CD4-positive, alpha-beta memory T cell (primary cell): Measurements from ENCODE around the gene CARNS1. TPM values are rescaled to one million over a fixed set of nuclear protein-coding genes. Genes with fewer than 3 reads are reported as not detected.

Experiments
- CTCF ChIA-PET: fragments of 350-600 bp; sonication (Branson Sonifier 250); formaldehyde crosslinking; loops from one replicate; lab custom pipeline; 2021; ENCODE audit warnings: inconsistent platforms; ENCODE audit not compliant: partially characterized antibody; lab: Charles Lee
- POLR2A ChIA-PET: fragments of 350-600 bp; sonication (Branson Sonifier 250); formaldehyde crosslinking; loops from one replicate; lab custom pipeline; 2021; ENCODE audit not compliant: partially characterized antibody; lab: Charles Lee
- DNase-seq, 5 donors: peaks; one replicate each; pipeline versions ENCODE4 v3.0.0 to v3.0.0-alpha.2; 2020 to 2022; ENCODE audit warnings: mixed read lengths in 1 of 5
- H3K27ac ChIP-seq: one replicate; pipeline ENCODE4 v1.7.0; 2013; ENCODE audit warnings: low read depth, low read length
- H3K27me3 ChIP-seq: 2 replicates; pipeline ENCODE4 v1.7.0; 2013; ENCODE audit warnings: mild to moderate bottlenecking, low read length, moderate library complexity; ENCODE audit not compliant: insufficient read depth
- H3K36me3 ChIP-seq: 2 replicates; pipeline ENCODE4 v1.7.0; 2013; ENCODE audit warnings: mild to moderate bottlenecking, low read length, moderate library complexity; ENCODE audit not compliant: insufficient read depth
- H3K4me1 ChIP-seq: 2 replicates; pipeline ENCODE4 v1.7.0; 2013; ENCODE audit warnings: mild to moderate bottlenecking, low read length, moderate library complexity; ENCODE audit not compliant: insufficient read depth
- H3K4me3 ChIP-seq, 2 donors: one replicate each; pipeline ENCODE4 v1.7.0; 2013; ENCODE audit warnings: low read length in 2 of 2, mild to moderate bottlenecking in 1 of 2
- H3K9me3 ChIP-seq, 2 donors: one replicate each; pipeline ENCODE4 v1.7.0; 2013; ENCODE audit warnings: low read length in 2 of 2, control low read depth in 1 of 2; ENCODE audit not compliant: control insufficient read depth in 1 of 2
- H3K27ac Mint-ChIP-seq, 7 donors: one replicate each; pipeline ENCODE4 v1.8.0; 2020 to 2021; ENCODE audit warnings: mixed read lengths in 7 of 7, mild to moderate bottlenecking in 6 of 7, inconsistent platforms in 3 of 7, moderate library complexity in 3 of 7
- H3K27me3 Mint-ChIP-seq, 2 donors: one replicate each; pipeline ENCODE4 v1.8.0; 2020 to 2021; ENCODE audit warnings: mixed read lengths in 2 of 2
- H3K36me3 Mint-ChIP-seq, 2 donors: one replicate each; pipeline ENCODE4 v1.8.0; 2020 to 2021; ENCODE audit warnings: mixed read lengths in 2 of 2, inconsistent platforms in 1 of 2, mild to moderate bottlenecking in 1 of 2
- H3K4me1 Mint-ChIP-seq, 4 donors: one replicate each; pipeline ENCODE4 v1.8.0; 2020 to 2021; ENCODE audit warnings: mixed read lengths in 4 of 4, mild to moderate bottlenecking in 1 of 4
- H3K4me3 Mint-ChIP-seq, 8 donors: one replicate each; pipeline ENCODE4 v1.8.0; 2020 to 2021; ENCODE audit warnings: mixed read lengths in 8 of 8, mild to moderate bottlenecking in 7 of 8, moderate library complexity in 6 of 8, inconsistent platforms in 3 of 8
- H3K9me3 Mint-ChIP-seq, 8 donors: one replicate each; pipeline ENCODE4 v1.8.0; 2020 to 2021; ENCODE audit warnings: mixed read lengths in 8 of 8, mild to moderate bottlenecking in 5 of 8, inconsistent platforms in 3 of 8, moderate library complexity in 1 of 8
- intact Hi-C: fragments of 100-400 bp; cut with micrococcal nuclease; formaldehyde crosslinking; loops from one replicate; pipeline ENCODE4 v1.15.1; 2023
- polyA plus RNA-seq, 2 donors: library from polyadenylated mRNA; unstranded; fragments of 300-500 nt; fragmentation: Illumina TruSeq; gene quantifications; one replicate each; pipeline ENCODE4 v1.2.3, GENCODE V29; 2021
- total RNA-seq, 2 experiments: library from RNA; stranded (reverse); gene quantifications; one replicate each; pipeline ENCODE4 v1.2.3, GENCODE V29; 2021

CARNS1 gene
- total and polyA plus RNA-seq, 4 experiments from 2014 or later: 0.45 to 3.3 (median 1.6) TPM

DNA sequence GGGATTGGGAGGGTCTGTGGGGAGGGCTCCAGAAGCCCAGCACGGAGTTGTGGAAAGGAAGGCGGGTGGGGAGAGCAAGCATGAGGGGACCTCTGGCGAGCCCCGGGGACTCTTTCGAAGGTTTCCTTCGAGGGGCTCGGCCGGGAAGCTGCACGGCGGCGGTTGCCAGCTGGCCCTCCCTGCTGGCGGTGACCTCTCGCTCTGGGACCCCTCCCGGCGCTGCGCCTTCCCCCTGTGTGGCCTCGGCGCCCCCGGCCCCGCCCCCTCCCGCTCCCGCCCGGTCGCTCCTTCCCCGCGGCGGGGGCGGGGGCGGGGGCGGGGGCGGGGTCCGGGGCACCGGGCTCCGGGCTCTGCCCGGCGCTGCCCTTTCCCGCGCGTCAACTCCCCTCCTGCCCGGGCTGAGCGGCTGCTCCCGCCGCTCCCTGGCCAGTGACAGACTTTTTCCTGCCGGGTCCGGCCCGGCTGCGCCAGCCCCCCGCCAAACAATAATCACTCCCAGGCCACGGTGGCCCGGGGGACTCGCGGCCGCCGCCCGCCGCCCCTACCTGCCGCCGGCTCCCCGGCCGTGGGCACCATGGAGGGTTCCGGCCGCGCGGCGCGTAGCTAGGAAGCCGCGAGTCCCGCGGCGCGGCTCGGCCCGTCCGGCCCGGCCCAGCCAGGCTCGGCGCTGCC is 43.0 kb upstream of the CARNS1 start:
- Mint-ChIP-seq H3K27me3 (peaks cover 4% of the 10 kb centered on the region in 2 donors), H3K9me3 (peaks cover 0 to 2% (median 0%) of the 10 kb centered on the region in 8 donors), H3K27ac (peak overlapping the region in 2 of 7 donors; percentile 92 to 94), H3K4me3 (peak overlapping the region; percentile 84 to 97 (median 90)), H3K36me3 (peaks cover 0 to 12% of the 10 kb centered on the region in 2 donors), H3K4me1 (peaks cover 48 to 83% (median 57%) of the 10 kb centered on the region in 4 donors)
- intact Hi-C loops: loop anchor here (5.0 kb wide), 1 partner anchor 105 kb away; the partner anchor contains the start of gene GRK2
- Histone ChIP-seq H3K4me3 (peak overlapping the region in 1 of 2 donors; percentile 63), H3K36me3 (no peaks in the 10 kb centered on the region), H3K27ac (peak overlapping the region; percentile 75), H3K9me3 (no peaks in the 10 kb centered on the region), H3K4me1 (peaks cover 68% of the 10 kb centered on the region), H3K27me3 (no peaks in the 10 kb centered on the region)
- CTCF ChIA-PET: interaction anchor here (1.1 to 24.8 kb wide), 5 partner anchors 9 to 110 kb away, joined by 3 to 1065 read pairs (median 53); partner anchors contain the start of gene POLD4
- peak in 2 of 5 donors; percentile 22 to 52 for DNase-seq
- POLR2A ChIA-PET: interaction anchor here (0.8 to 19.7 kb wide), 22 partner anchors 9 to 756 kb away, joined by 3 to 449 read pairs (median 4); partner anchors contain the start of genes AIP, POLD4, PPP1CA and PTPRCAP

DNA sequence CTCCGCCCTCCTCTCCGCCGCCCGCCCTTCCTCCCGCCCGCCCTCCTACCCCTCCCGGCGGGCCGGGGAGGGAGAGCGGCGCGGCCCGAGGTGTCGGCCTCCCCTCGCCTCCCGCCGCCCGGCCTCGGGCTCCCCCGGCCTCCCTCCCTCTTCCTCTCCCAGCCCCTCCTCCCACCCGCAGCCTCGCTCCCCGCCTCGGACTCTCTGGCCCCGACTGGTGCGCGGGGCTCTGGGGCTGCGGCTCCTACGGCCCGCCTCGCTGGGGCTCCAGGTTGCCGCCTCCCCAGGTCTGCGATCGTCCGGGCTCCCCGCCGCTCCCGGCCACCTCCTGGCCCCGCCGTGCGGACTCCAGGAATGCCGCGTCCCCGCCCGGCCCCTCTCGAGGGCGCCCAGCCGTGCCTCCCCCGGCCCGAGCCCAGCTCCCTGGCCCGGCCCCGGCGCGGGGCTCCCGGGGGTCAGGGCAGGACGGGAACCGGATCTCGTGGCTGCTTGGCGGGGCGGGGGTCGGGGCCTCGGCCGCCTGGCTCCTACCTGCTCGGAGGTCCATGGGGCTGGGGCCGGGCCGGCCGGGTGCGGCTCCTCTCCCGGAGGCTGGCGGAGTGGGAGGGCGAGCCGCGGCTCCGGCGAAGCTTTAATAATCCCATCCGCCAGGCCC is 42.4 kb upstream of the CARNS1 start, which contains the start of gene CLCF1:
Gene CLCF1, minus strand, starts transcription at position 606 of the 655 bp plus-strand sequence. Its CDS starts 59 bp downstream, at position 547.
- H3K27me3 ChIP-seq: no peaks in the 10 kb centered on the region
- H3K4me1 Mint-ChIP-seq: peaks cover 45 to 77% (median 51%) of the 10 kb centered on the region in 4 donors
- no peaks in the 10 kb centered on the region for H3K36me3 ChIP-seq
- peak within 1 kb of the TSS; percentile 92 to 99 (median 97) for H3K27ac Mint-ChIP-seq
- peak in 1 of 5 donors; percentile 53 for DNase-seq
- peaks cover 4% of the 10 kb centered on the region in 2 donors for H3K27me3 Mint-ChIP-seq
- ChIA-PET CTCF (interaction anchor here (1.1 to 24.8 kb wide), 7 partner anchors 10 to 110 kb away, joined by 3 to 1065 read pairs (median 16); partner anchors contain the start of gene POLD4), POLR2A (interaction anchor here (0.6 to 19.7 kb wide), 25 partner anchors 9 to 757 kb away, joined by 3 to 449 read pairs (median 4); partner anchors contain the start of genes AIP, ANKRD13D, PITPNM1 and POLD4)
- no peaks in the 10 kb centered on the region for H3K9me3 ChIP-seq
- peaks cover 63% of the 10 kb centered on the region for H3K4me1 ChIP-seq
- peaks cover 0 to 10% of the 10 kb centered on the region in 2 donors for H3K36me3 Mint-ChIP-seq
- peak within 1 kb of the TSS; percentile 89 to 99 (median 95) for H3K4me3 Mint-ChIP-seq
- H3K4me3 ChIP-seq: peak within 1 kb of the TSS; percentile 34 to 63
- H3K27ac ChIP-seq: peak within 1 kb of the TSS; percentile 75
- intact Hi-C loops: loop anchor here (1.0 to 5.0 kb wide), 2 partner anchors 20 to 106 kb away; partner anchors contain the start of genes GRK2 and POLD4
- H3K9me3 Mint-ChIP-seq: peaks cover 0 to 2% (median 0%) of the 10 kb centered on the region in 8 donors

DNA sequence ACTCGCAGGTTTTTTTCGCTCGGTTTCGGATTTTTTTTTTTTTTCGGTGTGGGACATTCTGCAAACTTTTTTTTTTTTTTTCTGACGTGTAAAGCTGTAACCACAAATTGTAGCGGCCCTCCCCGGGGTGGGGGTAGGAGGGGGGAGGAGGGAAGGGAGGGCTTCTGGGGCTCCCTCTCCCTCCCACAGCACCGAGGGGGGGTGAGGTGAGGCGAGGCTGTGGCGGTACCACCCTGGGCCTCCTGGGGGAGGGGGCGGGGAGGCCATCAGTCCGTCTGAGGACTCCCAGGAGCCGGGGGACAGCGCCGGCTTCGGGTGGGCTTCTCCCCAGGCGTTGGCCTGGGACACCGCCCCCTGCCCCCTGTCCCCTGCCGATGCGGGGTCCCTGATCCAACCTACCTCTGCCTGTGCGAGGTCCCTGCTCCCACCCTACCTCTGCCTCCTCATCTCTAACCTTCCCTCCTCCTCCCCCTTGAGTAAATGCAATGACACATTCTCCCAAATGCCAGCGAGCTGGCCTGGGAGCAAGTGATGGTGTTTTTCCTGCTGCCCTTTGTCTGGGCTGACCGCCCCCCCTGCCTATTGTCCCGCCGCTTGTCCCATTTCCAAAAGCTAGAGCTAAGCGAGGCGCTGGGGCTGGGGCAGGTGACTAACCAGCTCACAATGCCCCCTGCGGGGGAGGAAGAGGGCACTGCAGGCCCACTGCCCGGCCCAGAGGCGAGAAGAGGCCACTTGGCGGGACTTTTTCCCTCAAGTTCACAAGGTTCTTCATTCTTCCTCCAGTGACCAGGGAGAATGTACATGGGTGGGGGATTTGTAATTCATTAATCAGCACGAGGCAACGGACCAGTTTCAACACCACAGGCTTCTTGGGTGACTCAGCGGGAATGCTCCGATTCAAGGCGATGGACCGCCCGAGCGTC is 41.6 kb upstream of the CARNS1 start:
- no peaks in the 10 kb centered on the region for H3K36me3 ChIP-seq
- DNase-seq: peak; percentile 83 to 97 (median 87)
- peak overlapping the region; percentile 75 for H3K27ac ChIP-seq
- peak overlapping the region; percentile 34 to 63 for H3K4me3 ChIP-seq
- CTCF ChIA-PET: interaction anchor here (1.1 to 24.8 kb wide), 7 partner anchors 9 to 111 kb away, joined by 3 to 1065 read pairs (median 16); partner anchors contain the start of gene POLD4
- peaks cover 55% of the 10 kb centered on the region for H3K4me1 ChIP-seq
- no peaks in the 10 kb centered on the region for H3K27me3 ChIP-seq
- peaks cover 0 to 2% (median 0%) of the 10 kb centered on the region in 8 donors for H3K9me3 Mint-ChIP-seq
- peaks cover 0 to 10% of the 10 kb centered on the region in 2 donors for H3K36me3 Mint-ChIP-seq
- peak overlapping the region; percentile 89 to 99 (median 95) for H3K4me3 Mint-ChIP-seq
- H3K9me3 ChIP-seq: no peaks in the 10 kb centered on the region
- peaks cover 38 to 69% (median 44%) of the 10 kb centered on the region in 4 donors for H3K4me1 Mint-ChIP-seq
- peak overlapping the region; percentile 92 to 99 (median 97) for H3K27ac Mint-ChIP-seq
- POLR2A ChIA-PET: interaction anchor here (0.6 to 19.7 kb wide), 20 partner anchors 8 to 707 kb away, joined by 3 to 449 read pairs (median 6); partner anchors contain the start of genes ANKRD13D, PITPNM1, POLD4 and PPP1CA
- H3K27me3 Mint-ChIP-seq: peaks cover 4% of the 10 kb centered on the region in 2 donors
- intact Hi-C loops: loop anchor here (1.0 to 5.0 kb wide), 2 partner anchors 21 to 107 kb away; partner anchors contain the start of genes GRK2 and POLD4

DNA sequence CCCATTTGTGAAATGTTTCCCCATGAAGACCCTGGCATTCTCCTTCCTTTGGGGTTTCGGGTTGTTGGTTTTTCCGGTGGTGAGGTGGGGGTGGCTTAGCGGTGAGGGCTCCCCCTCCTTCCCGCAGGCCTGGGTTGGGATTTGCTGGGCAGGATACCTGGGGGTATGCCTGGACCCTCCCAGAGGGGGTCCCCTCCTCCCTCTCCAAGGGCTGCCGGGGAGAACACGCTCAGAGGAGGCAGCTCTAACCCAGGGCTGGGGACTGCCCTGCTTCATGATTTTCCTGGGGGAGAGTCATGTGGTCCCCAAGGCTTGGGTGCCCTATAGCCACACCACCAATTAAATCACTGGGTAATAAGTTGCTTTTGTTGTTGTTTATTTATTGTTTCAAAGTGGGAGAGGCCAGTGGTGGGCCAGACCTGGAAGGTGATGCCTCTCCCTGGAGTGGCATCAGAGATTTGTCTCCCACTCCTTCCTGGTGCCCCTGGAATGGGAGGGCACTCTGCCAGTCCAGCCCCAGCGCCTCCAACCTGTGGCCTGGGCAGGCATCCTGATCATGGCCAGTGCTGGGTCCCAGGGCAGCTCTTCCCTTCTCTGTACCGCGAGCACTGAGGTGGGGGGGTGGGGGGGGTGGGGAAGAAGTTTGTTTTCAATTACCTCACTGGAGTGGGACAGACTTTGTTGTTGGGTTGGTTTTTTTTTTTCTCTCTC is 40.8 kb upstream of the CARNS1 start:
- Mint-ChIP-seq H3K4me3 (peak overlapping the region; percentile 26 to 95 (median 84)), H3K9me3 (peaks cover 0 to 2% (median 0%) of the 10 kb centered on the region in 8 donors), H3K36me3 (peaks cover 0 to 10% of the 10 kb centered on the region in 2 donors), H3K27ac (peak overlapping the region in 6 of 7 donors; percentile 57 to 97 (median 82)), H3K4me1 (peaks cover 31 to 61% (median 36%) of the 10 kb centered on the region in 4 donors), H3K27me3 (peaks cover 4% of the 10 kb centered on the region in 2 donors)
- H3K27me3 ChIP-seq: no peaks in the 10 kb centered on the region
- H3K27ac ChIP-seq: no peak overlapping the region
- intact Hi-C loops: loop anchor here (5.0 kb wide), 1 partner anchor 107 kb away; the partner anchor contains the start of gene GRK2
- peak overlapping the region in 1 of 2 donors; percentile 63 for H3K4me3 ChIP-seq
- no peaks in the 10 kb centered on the region for H3K9me3 ChIP-seq
- H3K4me1 ChIP-seq: peaks cover 47% of the 10 kb centered on the region
- no peaks in the 10 kb centered on the region for H3K36me3 ChIP-seq
- POLR2A ChIA-PET: interaction anchor here (1.2 to 19.7 kb wide), 13 partner anchors 7 to 131 kb away, joined by 3 to 449 read pairs (median 7); partner anchors contain the start of genes PITPNM1, POLD4, PPP1CA and PTPRCAP
- DNase-seq: no peak
- CTCF ChIA-PET: interaction anchor here (1.6 to 24.8 kb wide), 5 partner anchors 8 to 112 kb away, joined by 10 to 1065 read pairs (median 22); partner anchors contain the start of gene POLD4

DNA sequence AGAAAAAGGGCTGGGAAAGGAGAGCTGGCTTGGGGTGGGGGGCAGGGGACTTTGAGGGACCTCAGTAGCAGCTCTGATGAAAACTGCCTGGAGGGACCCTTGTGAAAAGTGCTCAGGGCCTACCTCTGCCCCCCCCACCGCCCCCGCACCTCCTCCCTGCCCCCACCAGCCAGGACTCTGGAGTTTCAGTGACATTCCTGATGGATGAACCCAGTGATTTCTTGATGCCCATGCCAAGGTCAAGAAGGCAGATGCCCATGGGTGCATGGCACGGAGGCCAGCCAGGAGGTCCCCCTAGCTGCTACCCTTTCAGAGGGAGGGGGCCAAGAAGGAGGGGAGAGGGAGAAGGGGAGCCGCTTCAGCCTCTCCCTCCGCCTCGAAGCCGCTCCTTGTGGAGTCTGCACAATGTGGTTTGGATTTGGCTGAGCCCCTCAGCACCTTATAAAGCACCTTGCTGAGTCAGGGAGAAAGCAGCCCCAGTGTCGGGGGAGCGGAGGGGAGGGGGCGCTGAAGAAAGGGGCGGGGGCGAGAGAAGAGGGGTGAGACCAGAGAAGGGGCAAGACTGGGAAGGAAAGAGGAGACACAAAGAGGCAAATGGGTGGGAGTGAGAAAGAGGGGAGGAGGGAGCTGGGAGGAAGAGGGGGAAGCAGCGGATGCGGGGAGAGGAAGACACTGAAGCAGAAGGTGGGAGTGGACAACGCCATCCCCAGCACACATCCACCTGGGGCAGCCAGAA is 40.0 kb upstream of the CARNS1 start:
- Mint-ChIP-seq H3K4me3 (peak overlapping the region in 4 of 8 donors; percentile 21 to 66 (median 52)), H3K27ac (peak overlapping the region in 5 of 7 donors; percentile 37 to 89 (median 53)), H3K9me3 (peaks cover 0 to 2% (median 0%) of the 10 kb centered on the region in 8 donors), H3K4me1 (peaks cover 25 to 53% (median 29%) of the 10 kb centered on the region in 4 donors), H3K36me3 (peaks cover 0 to 10% of the 10 kb centered on the region in 2 donors), H3K27me3 (peaks cover 4% of the 10 kb centered on the region in 2 donors)
- Histone ChIP-seq H3K27me3 (no peaks in the 10 kb centered on the region), H3K36me3 (no peaks in the 10 kb centered on the region), H3K4me1 (peaks cover 39% of the 10 kb centered on the region), H3K27ac (no peak overlapping the region), H3K4me3 (no peak overlapping the region), H3K9me3 (no peaks in the 10 kb centered on the region)
- intact Hi-C loops: no loop called here
- ChIA-PET POLR2A (interaction anchor here (0.8 to 19.7 kb wide), 6 partner anchors 14 to 135 kb away, joined by 3 to 449 read pairs (median 5); partner anchors contain the start of genes POLD4 and RAD9A), CTCF (interaction anchor here (1.1 to 24.8 kb wide), 4 partner anchors 11 to 30 kb away, joined by 4 to 1065 read pairs (median 70); partner anchors contain the start of genes POLD4 and PPP1CA)
- peak in 1 of 5 donors; percentile 31 for DNase-seq
